HepG2 (cell line): ENCODE data around the gene MRPL30. TPM values are rescaled to one million over a fixed set of nuclear protein-coding genes. Genes with fewer than 3 reads are reported as not detected.

Experiments used
- ATAC-seq: fragments of 200-7000 bp; cut with Tn5 transposase; 3 replicates; pipeline ENCODE4 v1.9.1; 2020; ENCODE audit warnings: mild to moderate bottlenecking, moderate library complexity
- BruUV-seq: library from RNA; stranded (reverse); fragments of 400-500 nt; replicated peaks from 2 replicates; lab custom pipeline; 2021; lab: Mats Ljungman, UMichigan
- CTCF ChIA-PET: fragments of 300-600 bp; formaldehyde crosslinking; extraction: SDS; loops from one replicate; lab custom pipeline; 2021; ENCODE audit warnings: low total read pairs, inconsistent platforms, low intra/inter-chr PET ratio; lab: Yijun Ruan, JAX
- POLR2A ChIA-PET: fragments of 350-600 bp; sonication (Branson Sonifier 250); formaldehyde crosslinking; loops from one replicate; lab custom pipeline; 2020; ENCODE audit warnings: antibody characterized with exemption, inconsistent platforms; lab: Yijun Ruan, JAX
- DNase-seq: peaks from one replicate; pipeline ENCODE4 v3.0.0-alpha.2; 2015; ENCODE audit warnings: low spot score
- FAIRE-seq: peaks from 3 replicates; lab custom pipeline; 2011; peaks lifted over from hg19 to GRCh38; lab: Jason Lieb, UNC
- H2AFZ ChIP-seq: one replicate; pipeline ENCODE4 v1.6.1; 2011; ENCODE audit warnings: low read length, inconsistent platforms
- H3K27ac ChIP-seq: fragments of 300-600 bp; 3 replicates; pipeline ENCODE4 v1.8.0; 2011; ENCODE audit warnings: mixed run types, mild to moderate bottlenecking, mixed read lengths, low read length, inconsistent platforms; ENCODE audit not compliant: insufficient read depth; ENCODE audit errors: extremely low read length
- H3K27me3 ChIP-seq, 2 experiments: fragments of 200-600 bp in 1 of 2; 2 replicates in 1 of 2; 3 replicates in 1 of 2; pipeline versions ENCODE4 v1.6.0 to v1.8.0; 2011; ENCODE audit warnings: low read length in 2 of 2, mild to moderate bottlenecking in 2 of 2, moderate library complexity in 2 of 2, inconsistent platforms in 1 of 2; ENCODE audit not compliant: insufficient read depth in 2 of 2, control insufficient read depth in 1 of 2
- H3K36me3 ChIP-seq, 2 experiments: fragments of 200-600 bp in 1 of 2; replicated peaks in 1 of 2; 2 replicates in 1 of 2; 3 replicates in 1 of 2; pipeline versions ENCODE4 v1.5.1 to v1.8.0; 2011; ENCODE audit warnings: low read length in 2 of 2, inconsistent platforms in 1 of 2; ENCODE audit not compliant: insufficient read depth in 2 of 2, control insufficient read depth in 1 of 2
- H3K4me1 ChIP-seq: 2 replicates; pipeline ENCODE4 v1.5.1; 2012; ENCODE audit warnings: low read length, inconsistent platforms; ENCODE audit not compliant: insufficient read depth
- H3K4me2 ChIP-seq: 2 replicates; pipeline ENCODE4 v1.6.0; 2011; ENCODE audit warnings: low read depth, low read length, inconsistent platforms
- H3K4me3 ChIP-seq, 3 experiments: fragments of 200-600 bp in 1 of 3; sonication (generic), shearing (Covaris generic) in 1 of 3; replicated peaks in 1 of 3; 2 replicates each; pipeline ENCODE4 v1.5.1; 2011 to 2016; ENCODE audit warnings: low read length in 3 of 3, inconsistent platforms in 2 of 3, low read depth in 2 of 3, mild to moderate bottlenecking in 2 of 3, control low read depth in 1 of 3, mixed read lengths in 1 of 3; ENCODE audit not compliant: insufficient read depth in 1 of 3
- H3K79me2 ChIP-seq: one replicate; pipeline ENCODE4 v1.6.1; 2011; ENCODE audit warnings: low read length, inconsistent platforms; ENCODE audit not compliant: insufficient read depth
- H3K9ac ChIP-seq: 2 replicates; pipeline ENCODE4 v1.6.0; 2011; ENCODE audit warnings: mild to moderate bottlenecking, low read depth, low read length, inconsistent platforms; ENCODE audit not compliant: insufficient read depth
- H3K9me3 ChIP-seq: 2 replicates; pipeline ENCODE4 v1.5.1; 2012; ENCODE audit warnings: mild to moderate bottlenecking, low read length
- H4K20me1 ChIP-seq: 2 replicates; pipeline ENCODE4 v1.6.0; 2011; ENCODE audit warnings: inconsistent platforms, mild to moderate bottlenecking, low read length, moderate library complexity; ENCODE audit not compliant: insufficient read depth
- BRCA1 ChIP-seq: sonication (generic); formaldehyde crosslinking; IDR thresholded peaks from 2 replicates; pipeline ENCODE4 v1.4.0; 2020; ENCODE audit warnings: missing genetic modification reagents
- JDP2 ChIP-seq: sonication (generic); formaldehyde crosslinking; IDR thresholded peaks from 2 replicates; pipeline ENCODE4 v1.8.1; 2022; ENCODE audit warnings: missing genetic modification reagents, borderline replicate concordance
- NFYC ChIP-seq: IDR thresholded peaks from 2 replicates; pipeline ENCODE4 v1.6.1; 2016; ENCODE audit warnings: missing genetic modification reagents, missing compliant biosample characterization
- SOX6 ChIP-seq, 2 experiments: fragments of 450-650 bp in 1 of 2; sonication (generic) in 1 of 2; formaldehyde crosslinking in 1 of 2; IDR thresholded peaks; 2 replicates each; pipeline versions ENCODE4 v1.4.0 to v1.6.1; 2017 to 2020; ENCODE audit warnings: antibody characterized with exemption in 1 of 2, mild to moderate bottlenecking in 1 of 2, missing genetic modification reagents in 1 of 2
- STAT5B ChIP-seq: sonication (generic); formaldehyde crosslinking; IDR thresholded peaks from 2 replicates; pipeline ENCODE4 v1.4.0; 2020; ENCODE audit warnings: missing genetic modification reagents
- ZNF101 ChIP-seq: sonication (generic); formaldehyde crosslinking; IDR thresholded peaks from 2 replicates; pipeline ENCODE4 v1.4.0; 2020; ENCODE audit warnings: mild to moderate bottlenecking, low read depth, missing genetic modification reagents, borderline replicate concordance
- ZNF160 ChIP-seq: sonication (generic); formaldehyde crosslinking; IDR thresholded peaks from 2 replicates; pipeline ENCODE4 v1.8.0; 2022; ENCODE audit warnings: mild to moderate bottlenecking, inconsistent platforms, missing genetic modification reagents
- ZNF225 ChIP-seq: sonication (generic); formaldehyde crosslinking; IDR thresholded peaks from 2 replicates; pipeline ENCODE4 v1.4.0; 2020; ENCODE audit warnings: mild to moderate bottlenecking, missing genetic modification reagents
- ZNF468 ChIP-seq: sonication (generic); formaldehyde crosslinking; IDR thresholded peaks from 2 replicates; pipeline ENCODE4 v1.8.0; 2022; ENCODE audit warnings: mild to moderate bottlenecking, moderate library complexity, missing genetic modification reagents
- ZNF660 ChIP-seq: sonication (generic); formaldehyde crosslinking; IDR thresholded peaks from 2 replicates; pipeline ENCODE4 v1.5.1; 2020; ENCODE audit warnings: mild to moderate bottlenecking, low read depth, missing genetic modification reagents, borderline replicate concordance
- ZNF780A ChIP-seq: sonication (generic); formaldehyde crosslinking; IDR thresholded peaks from 2 replicates; pipeline ENCODE4 v1.8.0; 2022; ENCODE audit warnings: mild to moderate bottlenecking, missing genetic modification reagents, moderate library complexity
- WGBS: methylation state at CpG from one replicate; pipeline ENCODE4 v1.1.6; 2017; ENCODE audit warnings: low lambda C conversion rate; 5-methylcytosine and 5-hydroxymethylcytosine counted together
- in situ Hi-C: cut with HindIII; loops from 2 replicates; pipeline ENCODE4 v1.10.0; 2017; ENCODE audit warnings: low pct_unique_long_range_greater_than_20kb; ENCODE audit not compliant: extremely low pct_ligation_motif_present
- intact Hi-C: fragments of 100-400 bp; cut with micrococcal nuclease; formaldehyde crosslinking; loops from one replicate; pipeline ENCODE4 v1.10.0; 2022; ENCODE audit not compliant: unreplicated experiment
- polyA plus RNA-seq, 8 experiments: library from polyadenylated mRNA; depleted of rRNA in 3 of 8; stranded (reverse) in 7 of 8; unstranded in 1 of 8; fragments of >200 nt; fragmentation: Illumina TruSeq in 4 of 8; extraction: Trizol in 4 of 8; gene quantifications; 2 replicates each; pipeline versions ENCODE4 v1.2.1 to v1.2.3, GENCODE V29; 2011 to 2016; ENCODE audit warnings: low read depth in 4 of 8, missing spikeins in 1 of 8, mixed read lengths in 1 of 8; ENCODE audit not compliant: insufficient read depth in 1 of 8
- total RNA-seq, 5 experiments: library from RNA; depleted of rRNA; stranded (reverse); fragments of >200 nt; fragmentation: Illumina TruSeq; extraction: Trizol; gene quantifications; 2 replicates each; pipeline ENCODE4 v1.2.3, GENCODE V29; 2016; ENCODE audit warnings: low read depth in 1 of 5
- TF ChIP-seq, protein P1 (sequence below): sonication (generic); formaldehyde crosslinking; IDR thresholded peaks from 2 replicates; pipeline ENCODE4 v1.4.0; 2020; ENCODE audit warnings: mild to moderate bottlenecking, missing genetic modification reagents
- TF ChIP-seq, protein P2 (sequence below): sonication (generic); formaldehyde crosslinking; conservative IDR thresholded peaks from 2 replicates; pipeline ENCODE4 v1.8.0; 2022; ENCODE audit warnings: missing genetic modification reagents

The MRPL30 gene
- total and polyA plus RNA-seq, 2 of the 13 experiments (the other 11 are each of a cell fraction or from before 2014, with no cell fraction given) = 30.2 to 75.3 TPM

DNA sequence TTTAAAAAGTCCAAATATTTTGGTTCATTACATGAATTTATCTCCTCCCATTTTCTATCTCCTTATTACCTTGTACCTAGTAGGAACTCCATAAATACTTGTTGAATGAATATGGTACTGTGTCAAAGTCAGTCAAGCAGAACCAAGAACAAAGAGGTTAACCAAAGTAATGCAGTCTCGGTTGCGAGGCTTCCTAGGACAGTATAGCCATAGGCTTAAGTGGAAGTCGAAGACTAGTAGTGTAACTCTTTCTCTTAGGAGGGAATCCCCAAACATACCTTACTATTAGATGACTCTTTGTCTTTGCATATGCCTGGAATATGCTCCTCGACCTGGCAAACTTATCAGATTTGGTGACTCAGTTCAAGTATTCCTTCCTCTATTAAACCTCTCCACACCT lies 21.4 kb upstream of the MRPL30 start (continued):
- TF ChIP-seq, protein P1, sequence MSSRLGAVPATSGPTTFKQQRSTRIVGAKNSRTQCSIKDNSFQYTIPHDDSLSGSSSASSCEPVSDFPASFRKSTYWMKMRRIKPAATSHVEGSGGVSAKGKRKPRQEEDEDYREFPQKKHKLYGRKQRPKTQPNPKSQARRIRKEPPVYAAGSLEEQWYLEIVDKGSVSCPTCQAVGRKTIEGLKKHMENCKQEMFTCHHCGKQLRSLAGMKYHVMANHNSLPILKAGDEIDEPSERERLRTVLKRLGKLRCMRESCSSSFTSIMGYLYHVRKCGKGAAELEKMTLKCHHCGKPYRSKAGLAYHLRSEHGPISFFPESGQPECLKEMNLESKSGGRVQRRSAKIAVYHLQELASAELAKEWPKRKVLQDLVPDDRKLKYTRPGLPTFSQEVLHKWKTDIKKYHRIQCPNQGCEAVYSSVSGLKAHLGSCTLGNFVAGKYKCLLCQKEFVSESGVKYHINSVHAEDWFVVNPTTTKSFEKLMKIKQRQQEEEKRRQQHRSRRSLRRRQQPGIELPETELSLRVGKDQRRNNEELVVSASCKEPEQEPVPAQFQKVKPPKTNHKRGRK (CRISPR knock-in tag) = no peak
- TF ChIP-seq JDP2 (CRISPR knock-in tag) = no peak

DNA sequence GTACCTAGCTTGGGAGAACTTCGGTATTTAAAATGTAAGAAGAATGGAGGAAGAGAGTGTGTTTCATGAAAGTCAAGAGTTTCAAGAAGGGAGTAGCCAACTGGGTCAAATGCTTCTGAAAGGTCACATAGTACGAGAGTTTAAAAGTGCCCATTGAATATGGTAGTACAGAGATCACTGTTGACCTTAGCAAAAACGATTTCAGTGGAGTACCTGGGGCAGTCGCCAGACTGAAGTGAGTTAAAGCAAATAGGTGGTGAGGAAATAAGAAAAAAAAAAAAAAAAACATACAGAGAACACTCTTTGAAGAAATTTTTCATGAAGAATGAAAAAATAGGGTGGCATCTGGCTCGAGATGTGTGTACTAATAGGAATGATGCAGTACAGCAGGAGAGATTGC lies 14.8 kb upstream of the MRPL30 start:
- ChIA-PET POLR2A (interaction anchor here (1.9 to 2.9 kb wide), 2 partner anchors 11 to 15 kb away, joined by 7 to 9 read pairs; partner anchors contain the start of genes LIPT1, MITD1, MRPL30 and TSGA10), CTCF (no interaction called here)
- no peaks in the 10 kb centered on the region for H3K27me3 ChIP-seq
- intact Hi-C loops (no loop called here), in situ Hi-C loops (no loop called here)
- no peaks in the 10 kb centered on the region for H3K79me2 ChIP-seq
- WGBS = 83% methylated on average over 5 of the region's 5 CpGs
- no peak overlapping the region for H3K4me2 ChIP-seq
- no peaks in the 10 kb centered on the region for H3K9me3 ChIP-seq
- no peak overlapping the region for H3K4me3 ChIP-seq
- FAIRE-seq (no peak), DNase-seq (no peak), ATAC-seq (no peak)
- H3K4me1 ChIP-seq = no peaks in the 10 kb centered on the region
- no peak overlapping the region for H3K9ac ChIP-seq
- H4K20me1 ChIP-seq = no peaks in the 10 kb centered on the region
- no peak overlapping the region for H2AFZ ChIP-seq
- no peak for TF ChIP-seq ZNF468 (CRISPR knock-in tag)
- no peak for TF ChIP-seq ZNF160
- TF ChIP-seq ZNF660 (CRISPR knock-in tag) = no peak
- no peak for TF ChIP-seq BRCA1 (CRISPR knock-in tag)
- no peak for TF ChIP-seq NFYC (CRISPR knock-in tag)
- no peak for TF ChIP-seq ZNF225
- TF ChIP-seq STAT5B (CRISPR knock-in tag) = no peak
- no peak for TF ChIP-seq ZNF101 (CRISPR knock-in tag)
- TF ChIP-seq, protein P2, sequence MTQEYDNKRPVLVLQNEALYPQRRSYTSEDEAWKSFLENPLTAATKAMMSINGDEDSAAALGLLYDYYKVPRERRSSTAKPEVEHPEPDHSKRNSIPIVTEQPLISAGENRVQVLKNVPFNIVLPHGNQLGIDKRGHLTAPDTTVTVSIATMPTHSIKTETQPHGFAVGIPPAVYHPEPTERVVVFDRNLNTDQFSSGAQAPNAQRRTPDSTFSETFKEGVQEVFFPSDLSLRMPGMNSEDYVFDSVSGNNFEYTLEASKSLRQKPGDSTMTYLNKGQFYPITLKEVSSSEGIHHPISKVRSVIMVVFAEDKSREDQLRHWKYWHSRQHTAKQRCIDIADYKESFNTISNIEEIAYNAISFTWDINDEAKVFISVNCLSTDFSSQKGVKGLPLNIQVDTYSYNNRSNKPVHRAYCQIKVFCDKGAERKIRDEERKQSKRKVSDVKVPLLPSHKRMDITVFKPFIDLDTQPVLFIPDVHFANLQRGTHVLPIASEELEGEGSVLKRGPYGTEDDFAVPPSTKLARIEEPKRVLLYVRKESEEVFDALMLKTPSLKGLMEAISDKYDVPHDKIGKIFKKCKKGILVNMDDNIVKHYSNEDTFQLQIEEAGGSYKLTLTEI = no peak
- no peak for TF ChIP-seq SOX6 (IDR thresholded peaks at IDR 0.05)
- no peak for TF ChIP-seq SOX6 (CRISPR knock-in tag; IDR thresholded peaks at IDR 0.05)
- TF ChIP-seq ZNF780A = no peak
- no TSS peak for BruUV-seq
- no peak overlapping the region for H3K27ac ChIP-seq
- H3K36me3 ChIP-seq = peaks cover 10 to 34% of the 10 kb centered on the region in 2 experiments
